Astrocyte of the spinal cord (primary cell): ENCODE results near the gene POLR3H.
A peak's percentile ranks its signal among the peaks of the same experiment; 100 is the strongest.

Experiments used
- DNase-seq: peaks from one replicate; pipeline ENCODE4 v3.0.0; 2011; ENCODE audit warnings: low read depth, low spot score
- H3K4me3 ChIP-seq: 2 replicates; pipeline ENCODE4 v1.5.1; 2011; ENCODE audit warnings: low read depth, mild to moderate bottlenecking, low read length, moderate library complexity
- CTCF ChIP-seq: IDR thresholded peaks from 2 replicates; pipeline ENCODE4 v1.5.1; 2012; ENCODE audit warnings: low read depth, mild to moderate bottlenecking, low read length, inconsistent platforms
- in situ Hi-C: cut with HindIII; loops from 2 replicates; pipeline ENCODE4 v1.10.0; 2017; ENCODE audit warnings: low sequenced_read_pairs

Gene POLR3H

GRCh38 chr22:41540006-41540315, 4.3 kb downstream of the POLR3H start:
- in situ Hi-C loops, result no loop called here
- TF ChIP-seq CTCF, result no peak

GRCh38 chr22:41539146-41540005, 4.9 kb downstream of the POLR3H start:
- TF ChIP-seq CTCF, result no peak
- DNase-seq, result no peak
- in situ Hi-C loops, result no loop called here
- no peak overlapping the region for H3K4me3 ChIP-seq

More at GRCh38 chr22:41540006-41540315, 4.3 kb downstream of the POLR3H start:
- DNase-seq, result no peak
- H3K4me3 ChIP-seq, result no peak overlapping the region

- no peak for TF ChIP-seq CTCF
- in situ Hi-C loops, result no loop called here
- DNase-seq, result no peak
- no peak overlapping the region for H3K4me3 ChIP-seq
These were observed 5.7 kb downstream of the POLR3H start for GRCh38 chr22:41538583-41538982.

GRCh38 chr22:41537203-41537602, 7.1 kb downstream of the POLR3H start:
- DNase-seq, result no peak
- in situ Hi-C loops, result no loop called here
- no peak overlapping the region for H3K4me3 ChIP-seq
- TF ChIP-seq CTCF, result no peak

GRCh38 chr22:41535244-41535643, 9.0 kb downstream of the POLR3H start:
- in situ Hi-C loops, result no loop called here
- no peak overlapping the region for H3K4me3 ChIP-seq
- peak; percentile 52 for TF ChIP-seq CTCF
- DNase-seq, result no peak

- H3K4me3 ChIP-seq, result no peak overlapping the region
- in situ Hi-C loops, result no loop called here
- no peak for TF ChIP-seq CTCF
- DNase-seq, result no peak
These were observed 10.1 kb downstream of the POLR3H start for GRCh38 chr22:41534219-41534618.
